ENCODE measurements around the gene TENM3.

- TF ChIP-seq POLR2A (IDR thresholded peaks at IDR 0.05) (no peak), CTCF (IDR thresholded peaks at IDR 0.05) (no peak)
Observed at GRCh38 chr4:182306792-182307507, 63.7 kb downstream of the TENM3 start.

Measured in Peyer's patch (tissue), 4 donors.